Esophagus muscularis mucosa (tissue), 4 donors: Measurements from ENCODE around the gene ZBTB7C. TPM values are rescaled to one million over a fixed set of nuclear protein-coding genes. Genes with fewer than 3 reads are reported as not detected.

Source experiments
- DNase-seq: peaks from one replicate; pipeline ENCODE4 v3.0.0-alpha.2; 2017; ENCODE audit errors: extremely low spot score
- H3K27ac ChIP-seq, 4 donors: fragments of 200-600 bp; sonication (generic); replicated peaks in 1 of 4; 1 replicate in 3 of 4; 2 replicates in 1 of 4; pipeline ENCODE4 v1.5.1; 2016 to 2019; ENCODE audit warnings: mild to moderate bottlenecking in 1 of 4
- H3K27me3 ChIP-seq, 4 donors: fragments of 200-600 bp; sonication (generic); one replicate each; pipeline versions ENCODE4 v1.5.1 to v1.6.0; 2016 to 2019
- H3K36me3 ChIP-seq, 4 donors: fragments of 200-600 bp; sonication (generic); one replicate each; pipeline ENCODE4 v1.5.1; 2016 to 2019
- H3K4me1 ChIP-seq, 4 donors: fragments of 200-600 bp; sonication (generic); one replicate each; pipeline ENCODE4 v1.5.1; 2016 to 2019
- H3K4me3 ChIP-seq, 4 donors: fragments of 200-600 bp; sonication (generic); 1 replicate in 2 of 4; 2 replicates in 2 of 4; pipeline ENCODE4 v1.5.1; 2016 to 2019; ENCODE audit warnings: mild to moderate bottlenecking in 4 of 4, moderate library complexity in 1 of 4
- H3K9me3 ChIP-seq, 4 donors: fragments of 200-600 bp; sonication (generic); 1 replicate in 3 of 4; 2 replicates in 1 of 4; pipeline ENCODE4 v1.5.1; 2016 to 2019
- CTCF ChIP-seq, 3 experiments: fragments of 200-600 bp in 2 of 3; fragments of 450-650 bp in 1 of 3; sonication (generic) in 2 of 3; IDR thresholded peaks; one replicate each; pipeline ENCODE4 v1.5.1; 2017 to 2019; ENCODE audit warnings: antibody characterized with exemption in 3 of 3, mild to moderate bottlenecking in 2 of 3, moderate library complexity in 1 of 3
- EP300 ChIP-seq: sonication (generic); formaldehyde crosslinking; IDR thresholded peaks from one replicate; pipeline ENCODE4 v1.6.1; 2017; ENCODE audit warnings: antibody characterized with exemption
- POLR2A ChIP-seq: fragments of 450-650 bp; IDR thresholded peaks from one replicate; pipeline ENCODE4 v1.6.1; 2017; ENCODE audit warnings: antibody characterized with exemption, moderate library complexity, mild to moderate bottlenecking, low read depth
- POLR2AphosphoS5 ChIP-seq, 2 donors: sonication (generic); formaldehyde crosslinking; IDR thresholded peaks; one replicate each; pipeline ENCODE4 v1.6.1; 2017; ENCODE audit warnings: antibody characterized with exemption in 2 of 2
- WGBS: methylation state at CpG from one replicate; pipeline ENCODE4 v1.1.5; 2018; 5-methylcytosine and 5-hydroxymethylcytosine counted together
- intact Hi-C: fragments of 100-400 bp; cut with DNase I; formaldehyde crosslinking; loops from one replicate; pipeline ENCODE4 v1.15.1; 2023
- total RNA-seq, 4 donors: library from RNA; depleted of rRNA; stranded (reverse); fragments of >200 nt; gene quantifications; one replicate each; pipeline versions ENCODE4 v1.1.0 to v1.2.1, GENCODE V29; 2016

The ZBTB7C gene
- total RNA-seq, 4 donors from 2014 or later, result 6.3 to 13.2 (median 9.1) TPM

- H3K4me3 ChIP-seq, result no peak overlapping the region
- H3K4me1 ChIP-seq, result peaks cover 16 to 42% (median 38%) of the 10 kb centered on the region in 4 donors
- WGBS, result 82% methylated on average over 5 of the region's 5 CpGs
- H3K27me3 ChIP-seq, result peaks cover 0 to 15% (median 0%) of the 10 kb centered on the region in 4 donors
- H3K9me3 ChIP-seq, result no peaks in the 10 kb centered on the region
- TF ChIP-seq POLR2AphosphoS5 (IDR thresholded peaks at IDR 0.05), result no peak
- no peak for TF ChIP-seq CTCF (IDR thresholded peaks at IDR 0.05)
- no peak for TF ChIP-seq POLR2A
- TF ChIP-seq EP300, result no peak
- intact Hi-C loops, result no loop called here
- no peak for DNase-seq
- peak overlapping the region in 1 of 4 donors; percentile 40 for H3K27ac ChIP-seq
- H3K36me3 ChIP-seq, result no peaks in the 10 kb centered on the region
These were observed 16.0 kb downstream of the ZBTB7C start for GRCh38 chr18:48393170-48393569.

GRCh38 chr18:48392268-48392667 is 16.9 kb downstream of the ZBTB7C start:
- Histone ChIP-seq H3K9me3 (no peaks in the 10 kb centered on the region), H3K4me3 (no peak overlapping the region), H3K27ac (peak overlapping the region in 3 of 4 donors; percentile 18 to 40 (median 24)), H3K27me3 (peaks cover 0 to 15% (median 0%) of the 10 kb centered on the region in 4 donors), H3K4me1 (peaks cover 12 to 51% (median 41%) of the 10 kb centered on the region in 4 donors), H3K36me3 (no peaks in the 10 kb centered on the region)
- no peak for DNase-seq
- intact Hi-C loops, result no loop called here
- TF ChIP-seq EP300 (no peak), POLR2A (no peak), CTCF (IDR thresholded peaks at IDR 0.05) (no peak), POLR2AphosphoS5 (IDR thresholded peaks at IDR 0.05) (no peak)
- 37% methylated on average over 1 of the region's 1 CpG for WGBS

- WGBS, result 61% methylated on average over 3 of the region's 3 CpGs
- Histone ChIP-seq H3K4me3 (no peak overlapping the region), H3K27ac (peak overlapping the region in 3 of 4 donors; percentile 18 to 27 (median 24)), H3K27me3 (peaks cover 0 to 15% (median 0%) of the 10 kb centered on the region in 4 donors), H3K36me3 (no peaks in the 10 kb centered on the region), H3K4me1 (peaks cover 12 to 52% (median 42%) of the 10 kb centered on the region in 4 donors), H3K9me3 (no peaks in the 10 kb centered on the region)
- intact Hi-C loops, result no loop called here
- TF ChIP-seq POLR2A, result no peak
- no peak for TF ChIP-seq EP300
- no peak for TF ChIP-seq CTCF (IDR thresholded peaks at IDR 0.05)
- no peak for TF ChIP-seq POLR2AphosphoS5 (IDR thresholded peaks at IDR 0.05)
- DNase-seq, result no peak
These were observed 17.3 kb downstream of the ZBTB7C start for GRCh38 chr18:48391868-48392267.

DNA sequence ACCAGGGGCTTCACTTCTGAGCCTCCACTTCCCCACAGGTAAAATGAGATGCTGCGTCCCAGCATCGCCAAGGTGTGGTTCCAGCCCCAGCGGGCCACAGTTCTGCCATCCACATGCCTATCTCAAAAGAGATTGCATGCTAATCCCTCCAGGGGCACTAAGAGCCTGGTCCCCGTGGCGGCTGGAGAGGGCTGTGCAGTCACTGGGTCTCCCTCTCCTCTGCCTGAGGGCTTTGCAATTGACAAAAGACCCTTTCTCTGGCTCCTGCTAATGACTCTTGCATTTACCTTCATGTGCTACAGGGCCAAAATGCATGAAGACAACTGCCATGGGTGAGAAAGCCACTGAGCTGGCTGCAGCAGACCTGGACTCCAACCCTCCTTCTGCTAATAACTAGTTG is 18.5 kb downstream of the ZBTB7C start:
- Histone ChIP-seq H3K4me1 (peaks cover 12 to 52% (median 42%) of the 10 kb centered on the region in 4 donors), H3K27me3 (peaks cover 0 to 15% (median 0%) of the 10 kb centered on the region in 4 donors), H3K36me3 (no peaks in the 10 kb centered on the region), H3K4me3 (no peak overlapping the region), H3K27ac (no peak overlapping the region), H3K9me3 (no peaks in the 10 kb centered on the region)
- intact Hi-C loops, result no loop called here
- 97% methylated on average over 5 of the region's 5 CpGs for WGBS
- DNase-seq, result no peak
- TF ChIP-seq EP300, result no peak

DNA sequence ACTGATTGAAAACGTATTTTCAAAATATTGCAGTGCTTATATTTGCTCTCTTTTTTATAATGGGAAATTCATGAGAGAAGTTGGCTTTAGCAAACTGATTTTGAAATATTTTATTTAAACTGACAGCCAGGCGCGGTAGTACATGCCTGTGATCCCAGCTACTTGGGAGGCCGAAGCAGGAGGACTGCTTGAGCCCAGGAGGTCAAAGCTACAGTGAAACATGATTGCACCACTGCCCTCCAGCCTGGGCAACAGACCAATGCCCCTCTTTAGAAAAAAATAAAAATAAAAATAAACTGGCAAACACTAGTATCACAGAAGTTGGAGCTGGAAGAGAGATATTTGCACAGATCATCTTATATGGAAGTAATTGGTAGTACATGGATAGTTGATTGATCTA is 20.7 kb downstream of the ZBTB7C start:
- no peak for DNase-seq
- intact Hi-C loops, result no loop called here
- H3K27me3 ChIP-seq, result peaks cover 0 to 1% (median 0%) of the 10 kb centered on the region in 4 donors
- no peak overlapping the region for H3K4me3 ChIP-seq
- H3K27ac ChIP-seq, result no peak overlapping the region
- peaks cover 12 to 44% (median 34%) of the 10 kb centered on the region in 4 donors for H3K4me1 ChIP-seq
- TF ChIP-seq POLR2A (no peak), POLR2AphosphoS5 (IDR thresholded peaks at IDR 0.05) (no peak), CTCF (IDR thresholded peaks at IDR 0.05) (no peak), EP300 (no peak)
- H3K9me3 ChIP-seq, result no peaks in the 10 kb centered on the region
- no peaks in the 10 kb centered on the region for H3K36me3 ChIP-seq
- WGBS, result 62% methylated on average over 4 of the region's 4 CpGs
